Measurements from ENCODE around the gene UBXN11.

GRCh38 chr1:26318338-26319064 lies 12.1 kb upstream of the UBXN11 start:
- TF ChIP-seq, protein P1, sequence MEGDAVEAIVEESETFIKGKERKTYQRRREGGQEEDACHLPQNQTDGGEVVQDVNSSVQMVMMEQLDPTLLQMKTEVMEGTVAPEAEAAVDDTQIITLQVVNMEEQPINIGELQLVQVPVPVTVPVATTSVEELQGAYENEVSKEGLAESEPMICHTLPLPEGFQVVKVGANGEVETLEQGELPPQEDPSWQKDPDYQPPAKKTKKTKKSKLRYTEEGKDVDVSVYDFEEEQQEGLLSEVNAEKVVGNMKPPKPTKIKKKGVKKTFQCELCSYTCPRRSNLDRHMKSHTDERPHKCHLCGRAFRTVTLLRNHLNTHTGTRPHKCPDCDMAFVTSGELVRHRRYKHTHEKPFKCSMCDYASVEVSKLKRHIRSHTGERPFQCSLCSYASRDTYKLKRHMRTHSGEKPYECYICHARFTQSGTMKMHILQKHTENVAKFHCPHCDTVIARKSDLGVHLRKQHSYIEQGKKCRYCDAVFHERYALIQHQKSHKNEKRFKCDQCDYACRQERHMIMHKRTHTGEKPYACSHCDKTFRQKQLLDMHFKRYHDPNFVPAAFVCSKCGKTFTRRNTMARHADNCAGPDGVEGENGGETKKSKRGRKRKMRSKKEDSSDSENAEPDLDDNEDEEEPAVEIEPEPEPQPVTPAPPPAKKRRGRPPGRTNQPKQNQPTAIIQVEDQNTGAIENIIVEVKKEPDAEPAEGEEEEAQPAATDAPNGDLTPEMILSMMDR (IDR thresholded peaks at IDR 0.05) = no peak
- no peak for TF ChIP-seq EZH2 (IDR thresholded peaks at IDR 0.05; ENCODE audit: borderline replicate concordance, insufficient read depth, low read depth, low read length, poor library complexity, severe bottlenecking)
